ENCODE data around the gene PTPRC. TPM values are rescaled to one million over a fixed set of nuclear protein-coding genes. Genes with fewer than 3 reads are reported as not detected.

The PTPRC gene
- total RNA-seq, 1 donor from 2014 or later, result not detected

GRCh38 chr1:198677027-198677426, 38.2 kb downstream of the PTPRC start:
- DNase-seq (ENCODE audit: low spot score), result no peak
- no peak for TF ChIP-seq CTCF (IDR thresholded peaks at IDR 0.05; ENCODE audit: unreplicated experiment)
- Mint-ChIP-seq H3K27ac (ENCODE audit: unreplicated experiment) (no peak overlapping the region), H3K9me3 (ENCODE audit: unreplicated experiment) (no peaks in the 10 kb centered on the region), H3K4me3 (ENCODE audit: unreplicated experiment) (no peak overlapping the region), H3K4me1 (ENCODE audit: unreplicated experiment) (no peaks in the 10 kb centered on the region), H3K27me3 (ENCODE audit: unreplicated experiment) (no peaks in the 10 kb centered on the region), H3K36me3 (ENCODE audit: low read depth, unreplicated experiment) (no peaks in the 10 kb centered on the region)

GRCh38 chr1:198677871-198678270, 39.0 kb downstream of the PTPRC start:
- no peak for TF ChIP-seq CTCF (IDR thresholded peaks at IDR 0.05; ENCODE audit: unreplicated experiment)
- H3K27ac Mint-ChIP-seq (ENCODE audit: unreplicated experiment), result no peak overlapping the region
- H3K27me3 Mint-ChIP-seq (ENCODE audit: unreplicated experiment), result no peaks in the 10 kb centered on the region
- H3K4me3 Mint-ChIP-seq (ENCODE audit: unreplicated experiment), result no peak overlapping the region
- H3K4me1 Mint-ChIP-seq (ENCODE audit: unreplicated experiment), result no peaks in the 10 kb centered on the region
- H3K36me3 Mint-ChIP-seq (ENCODE audit: low read depth, unreplicated experiment), result no peaks in the 10 kb centered on the region
- H3K9me3 Mint-ChIP-seq (ENCODE audit: unreplicated experiment), result no peaks in the 10 kb centered on the region
- DNase-seq (ENCODE audit: low spot score), result no peak

- no peak overlapping the region for H3K4me3 Mint-ChIP-seq (ENCODE audit: unreplicated experiment)
- DNase-seq (ENCODE audit: low spot score), result no peak
- no peaks in the 10 kb centered on the region for H3K36me3 Mint-ChIP-seq (ENCODE audit: low read depth, unreplicated experiment)
- no peaks in the 10 kb centered on the region for H3K9me3 Mint-ChIP-seq (ENCODE audit: unreplicated experiment)
- no peaks in the 10 kb centered on the region for H3K4me1 Mint-ChIP-seq (ENCODE audit: unreplicated experiment)
- H3K27ac Mint-ChIP-seq (ENCODE audit: unreplicated experiment), result no peak overlapping the region
- no peak for TF ChIP-seq CTCF (IDR thresholded peaks at IDR 0.05; ENCODE audit: unreplicated experiment)
- H3K27me3 Mint-ChIP-seq (ENCODE audit: unreplicated experiment), result no peaks in the 10 kb centered on the region
Observed at GRCh38 chr1:198678301-198678836, 39.5 kb downstream of the PTPRC start.

- Mint-ChIP-seq H3K27me3 (ENCODE audit: unreplicated experiment) (no peaks in the 10 kb centered on the region), H3K4me3 (ENCODE audit: unreplicated experiment) (no peak overlapping the region), H3K27ac (ENCODE audit: unreplicated experiment) (no peak overlapping the region), H3K9me3 (ENCODE audit: unreplicated experiment) (no peaks in the 10 kb centered on the region), H3K4me1 (ENCODE audit: unreplicated experiment) (no peaks in the 10 kb centered on the region), H3K36me3 (ENCODE audit: low read depth, unreplicated experiment) (no peaks in the 10 kb centered on the region)
- TF ChIP-seq CTCF (IDR thresholded peaks at IDR 0.05; ENCODE audit: unreplicated experiment), result no peak
- no peak for DNase-seq (ENCODE audit: low spot score)
Observed at GRCh38 chr1:198678901-198679329, 40.1 kb downstream of the PTPRC start.

GRCh38 chr1:198679535-198680173, 40.8 kb downstream of the PTPRC start:
- no peak overlapping the region for H3K27ac Mint-ChIP-seq (ENCODE audit: unreplicated experiment)
- no peak for TF ChIP-seq CTCF (IDR thresholded peaks at IDR 0.05; ENCODE audit: unreplicated experiment)
- H3K36me3 Mint-ChIP-seq (ENCODE audit: low read depth, unreplicated experiment), result no peaks in the 10 kb centered on the region
- H3K4me3 Mint-ChIP-seq (ENCODE audit: unreplicated experiment), result no peak overlapping the region
- no peak for DNase-seq (ENCODE audit: low spot score)
- no peaks in the 10 kb centered on the region for H3K27me3 Mint-ChIP-seq (ENCODE audit: unreplicated experiment)
- no peaks in the 10 kb centered on the region for H3K9me3 Mint-ChIP-seq (ENCODE audit: unreplicated experiment)
- H3K4me1 Mint-ChIP-seq (ENCODE audit: unreplicated experiment), result no peaks in the 10 kb centered on the region
